IPS-11a (cell line): ENCODE measurements around the gene KCNJ6.

Experiments
- H3K4me3 ChIP-seq: one replicate; pipeline ENCODE4 v1.5.1; 2013; ENCODE audit warnings: low read depth, low read length, control low read depth

KCNJ6 gene

GRCh38 chr21:37821786-37822450, 94.3 kb downstream of the KCNJ6 start:
- no peak overlapping the region for H3K4me3 ChIP-seq

- no peak overlapping the region for H3K4me3 ChIP-seq
Observed at GRCh38 chr21:37821092-37821491, 95.2 kb downstream of the KCNJ6 start.

- no peak overlapping the region for H3K4me3 ChIP-seq
Observed at GRCh38 chr21:37819372-37819771, 96.9 kb downstream of the KCNJ6 start.

- H3K4me3 ChIP-seq = no peak overlapping the region
Observed at GRCh38 chr21:37817242-37817641, 99.0 kb downstream of the KCNJ6 start.

GRCh38 chr21:37815893-37816292, 100.4 kb downstream of the KCNJ6 start:
- no peak overlapping the region for H3K4me3 ChIP-seq

- H3K4me3 ChIP-seq = no peak overlapping the region
Observed at GRCh38 chr21:37811711-37812110, 104.5 kb downstream of the KCNJ6 start.

- no peak overlapping the region for H3K4me3 ChIP-seq
Observed at GRCh38 chr21:37808261-37808660, 108.0 kb downstream of the KCNJ6 start.

GRCh38 chr21:37805266-37805665, 111.0 kb downstream of the KCNJ6 start:
- H3K4me3 ChIP-seq = no peak overlapping the region

GRCh38 chr21:37804001-37804400, 112.3 kb downstream of the KCNJ6 start:
- no peak overlapping the region for H3K4me3 ChIP-seq

GRCh38 chr21:37803101-37803651, 113.1 kb downstream of the KCNJ6 start:
- H3K4me3 ChIP-seq = no peak overlapping the region

- H3K4me3 ChIP-seq = no peak overlapping the region
Observed at GRCh38 chr21:37800456-37801061, 115.7 kb downstream of the KCNJ6 start.

- no peak overlapping the region for H3K4me3 ChIP-seq
Observed at GRCh38 chr21:37800057-37800455, 116.2 kb downstream of the KCNJ6 start.

- no peak overlapping the region for H3K4me3 ChIP-seq
Observed at GRCh38 chr21:37799211-37800056, 116.8 kb downstream of the KCNJ6 start.

GRCh38 chr21:37797403-37797802, 118.9 kb downstream of the KCNJ6 start:
- H3K4me3 ChIP-seq = no peak overlapping the region

- H3K4me3 ChIP-seq = no peak overlapping the region
Observed at GRCh38 chr21:37796011-37796410, 120.2 kb downstream of the KCNJ6 start.

- no peak overlapping the region for H3K4me3 ChIP-seq
Observed at GRCh38 chr21:37793660-37794059, 122.6 kb downstream of the KCNJ6 start.

- H3K4me3 ChIP-seq = no peak overlapping the region
Observed at GRCh38 chr21:37792046-37792445, 124.2 kb downstream of the KCNJ6 start.

GRCh38 chr21:37790905-37791304, 125.4 kb downstream of the KCNJ6 start:
- no peak overlapping the region for H3K4me3 ChIP-seq

GRCh38 chr21:37788503-37788902, 127.8 kb downstream of the KCNJ6 start:
- no peak overlapping the region for H3K4me3 ChIP-seq

GRCh38 chr21:37787456-37787855, 128.8 kb downstream of the KCNJ6 start:
- no peak overlapping the region for H3K4me3 ChIP-seq

GRCh38 chr21:37784591-37785318, 131.5 kb downstream of the KCNJ6 start:
- H3K4me3 ChIP-seq = no peak overlapping the region
